Measurements from ENCODE around the gene SYT2.
"Not testable (repeated sequence)": the region's sequence is repeated elsewhere in the genome, so short reads cannot be mapped to it uniquely, and the experiment has no call there.

Gene SYT2

GRCh38 chr1:202590975-202591411 is 119.3 kb downstream of the SYT2 start:
- no peak for DNase-seq (ENCODE audit: low spot score)

- DNase-seq (ENCODE audit: low spot score): no peak
These were observed 120.1 kb downstream of the SYT2 start for GRCh38 chr1:202590126-202590525.

- DNase-seq (ENCODE audit: low spot score): peak; percentile 69
These were observed 120.9 kb downstream of the SYT2 start for GRCh38 chr1:202589190-202589930.

GRCh38 chr1:202588503-202589189 is 121.6 kb downstream of the SYT2 start:
- no peak for DNase-seq (ENCODE audit: low spot score)

- DNase-seq (ENCODE audit: low spot score): no peak
These were observed 122.3 kb downstream of the SYT2 start for GRCh38 chr1:202587859-202588485.

- DNase-seq (ENCODE audit: low spot score): no peak
These were observed 123.4 kb downstream of the SYT2 start for GRCh38 chr1:202586871-202587270.

GRCh38 chr1:202586018-202586821 is 124.0 kb downstream of the SYT2 start:
- DNase-seq (ENCODE audit: low spot score): no peak

GRCh38 chr1:202585590-202585933 is 124.7 kb downstream of the SYT2 start:
- no peak for DNase-seq (ENCODE audit: low spot score)

- DNase-seq (ENCODE audit: low spot score): no peak
These were observed 125.3 kb downstream of the SYT2 start for GRCh38 chr1:202584707-202585589.

- DNase-seq (ENCODE audit: low spot score): not testable (repeated sequence)
These were observed 127.9 kb downstream of the SYT2 start for GRCh38 chr1:202582350-202582749.

GRCh38 chr1:202580619-202581018 is 129.6 kb downstream of the SYT2 start:
- DNase-seq (ENCODE audit: low spot score): no peak

- no peak for DNase-seq (ENCODE audit: low spot score)
These were observed 130.4 kb downstream of the SYT2 start for GRCh38 chr1:202579806-202580205.

GRCh38 chr1:202578565-202578964 is 131.7 kb downstream of the SYT2 start:
- DNase-seq (ENCODE audit: low spot score): no peak

- peak; percentile 53 for DNase-seq (ENCODE audit: low spot score)
These were observed 132.2 kb downstream of the SYT2 start for GRCh38 chr1:202578001-202578504.

- peak; percentile 29 for DNase-seq (ENCODE audit: low spot score)
These were observed 132.9 kb downstream of the SYT2 start for GRCh38 chr1:202577381-202577780.

- DNase-seq (ENCODE audit: low spot score): no peak
These were observed 133.4 kb downstream of the SYT2 start for GRCh38 chr1:202576816-202577215.

GRCh38 chr1:202575918-202576653 is 134.2 kb downstream of the SYT2 start:
- DNase-seq (ENCODE audit: low spot score): no peak

- DNase-seq (ENCODE audit: low spot score): no peak
These were observed 137.4 kb downstream of the SYT2 start for GRCh38 chr1:202572867-202573266.

- peak; percentile 48 for DNase-seq (ENCODE audit: low spot score)
These were observed 138.4 kb downstream of the SYT2 start for GRCh38 chr1:202571719-202572339.

Data from iPS-NIHi11 (cell line).